T-cell (primary cell): Measurements from ENCODE around the gene ATPAF2. TPM values are rescaled to one million over a fixed set of nuclear protein-coding genes. Genes with fewer than 3 reads are reported as not detected.

ENCODE experiments used
- ATAC-seq, 4 experiments: fragments of 200-7000 bp in 3 of 4; fragments of 150-1000 bp in 1 of 4; cut with Tn5 transposase; replicated peaks in 1 of 4; 1 replicate in 3 of 4; 2 replicates in 1 of 4; pipeline ENCODE4 v1.10.0; 2021; ENCODE audit warnings: moderate library complexity in 3 of 4, mild to moderate bottlenecking in 2 of 4, moderate number of reproducible peaks in 1 of 4
- CTCF ChIA-PET, 2 donors: fragments of 300-600 bp; sonication (Branson Sonifier 250); formaldehyde crosslinking; loops; one replicate each; lab custom pipeline; 2022; ENCODE audit warnings: antibody characterized with exemption in 2 of 2; lab: Charles Lee
- POLR2A ChIA-PET, 2 donors: fragments of 300-600 bp; sonication (Branson Sonifier 250); formaldehyde crosslinking; loops; one replicate each; lab custom pipeline; 2022; ENCODE audit warnings: antibody characterized with exemption in 2 of 2; lab: Charles Lee
- DNase-seq, 35 experiments: peaks; one replicate each; pipeline versions ENCODE4 v3.0.0 to v3.0.0-alpha.2; 2013 to 2023
- H3K27ac ChIP-seq: one replicate; pipeline ENCODE4 v1.5.1; 2013; ENCODE audit warnings: low read length
- H3K27me3 ChIP-seq, 2 experiments: replicated peaks in 1 of 2; 1 replicate in 1 of 2; 2 replicates in 1 of 2; pipeline versions ENCODE4 v1.6.1 to v1.7.0; 2013; ENCODE audit warnings: low read length in 1 of 2, mixed read lengths in 1 of 2; ENCODE audit not compliant: control insufficient read depth in 2 of 2, insufficient read depth in 2 of 2; ENCODE audit errors: extremely low read depth in 1 of 2
- H3K36me3 ChIP-seq, 2 donors: 1 replicate in 1 of 2; 2 replicates in 1 of 2; pipeline versions ENCODE4 v1.6.1 to v1.7.0; 2013; ENCODE audit warnings: low read length in 1 of 2; ENCODE audit not compliant: control insufficient read depth in 2 of 2, insufficient read depth in 1 of 2; ENCODE audit errors: extremely low read depth in 1 of 2
- H3K4me1 ChIP-seq, 2 experiments: 1 replicate in 1 of 2; 2 replicates in 1 of 2; pipeline versions ENCODE4 v1.6.1 to v1.7.0; 2013; ENCODE audit warnings: low read length in 2 of 2, mixed read lengths in 1 of 2; ENCODE audit not compliant: insufficient read depth in 2 of 2, control insufficient read depth in 1 of 2; ENCODE audit errors: extremely low read depth in 1 of 2
- H3K4me3 ChIP-seq, 2 donors: 1 replicate in 1 of 2; 2 replicates in 1 of 2; pipeline versions ENCODE4 v1.5.1 to v1.7.0; 2013; ENCODE audit warnings: mild to moderate bottlenecking in 2 of 2, low read length in 1 of 2, moderate library complexity in 1 of 2; ENCODE audit not compliant: control insufficient read depth in 1 of 2; ENCODE audit errors: extremely low read depth in 1 of 2
- H3K9me3 ChIP-seq: 2 replicates; pipeline ENCODE4 v1.7.0; 2013
- H3K27ac Mint-ChIP-seq, 2 donors: one replicate each; pipeline ENCODE4 v1.8.0; 2020 to 2021; ENCODE audit warnings: mild to moderate bottlenecking in 2 of 2, mixed read lengths in 2 of 2
- H3K27me3 Mint-ChIP-seq, 2 donors: one replicate each; pipeline ENCODE4 v1.8.0; 2021 to 2022; ENCODE audit warnings: mixed read lengths in 2 of 2
- H3K36me3 Mint-ChIP-seq: one replicate; pipeline ENCODE4 v1.8.0; 2021; ENCODE audit warnings: mixed read lengths
- H3K4me1 Mint-ChIP-seq, 3 donors: one replicate each; pipeline ENCODE4 v1.8.0; 2020 to 2022; ENCODE audit warnings: mixed read lengths in 3 of 3, mild to moderate bottlenecking in 1 of 3
- H3K4me3 Mint-ChIP-seq, 3 donors: one replicate each; pipeline ENCODE4 v1.8.0; 2020 to 2022; ENCODE audit warnings: mild to moderate bottlenecking in 3 of 3, mixed read lengths in 3 of 3, moderate library complexity in 3 of 3
- H3K9me3 Mint-ChIP-seq, 3 donors: one replicate each; pipeline ENCODE4 v1.8.0; 2020 to 2022; ENCODE audit warnings: mixed read lengths in 3 of 3
- WGBS: methylation state at CpG from one replicate; pipeline ENCODE4 v1.1.5; 2013; ENCODE audit warnings: missing lambda C conversion rate; ENCODE audit not compliant: insufficient coverage; 5-methylcytosine and 5-hydroxymethylcytosine counted together
- total RNA-seq, 35 experiments: library from RNA in 6 of 35; stranded (reverse) in 6 of 35; fragments of 120-200 nt in 1 of 35; gene quantifications; one replicate each; pipeline versions ENCODE4 v1.2.1 to v1.2.4 and lab custom pipeline; 2013 to 2026

Gene ATPAF2
- total RNA-seq, 5 donors from 2014 or later (not counting 1 experiment from before 2014, with no cell fraction given): 23.6 to 32.9 (median 27.7) TPM

- no peaks in the 10 kb centered on the region for H3K27me3 Mint-ChIP-seq
- H3K4me3 ChIP-seq: peak overlapping the region; percentile 67 to 91
- POLR2A ChIA-PET: interaction anchor here (0.6 kb wide), 2 partner anchors 66 to 86 kb away, joined by 3 to 10 read pairs; partner anchors contain the start of genes DRC3 (in 1 of the 2) and TOM1L2 (in 1 of the 2)
- no peaks in the 10 kb centered on the region for H3K36me3 Mint-ChIP-seq
- 0% methylated on average over 12 of the region's 13 CpGs for WGBS
- H3K9me3 Mint-ChIP-seq: no peaks in the 10 kb centered on the region
- peak overlapping the region; percentile 91 to 98 (median 92) for H3K4me3 Mint-ChIP-seq
- peaks cover 53 to 62% (median 61%) of the 10 kb centered on the region in 3 donors for H3K4me1 Mint-ChIP-seq
- peak overlapping the region; percentile 35 for H3K27ac ChIP-seq
- H3K27ac Mint-ChIP-seq: peak overlapping the region; percentile 85 to 95
- H3K27me3 ChIP-seq: no peaks in the 10 kb centered on the region
- no peak for ATAC-seq
- H3K9me3 ChIP-seq: no peaks in the 10 kb centered on the region
- no peaks in the 10 kb centered on the region for H3K36me3 ChIP-seq
- H3K4me1 ChIP-seq: peaks cover 13 to 40% of the 10 kb centered on the region in 2 experiments
- DNase-seq: peak in 2 of 35 experiments; percentile 17 to 43
- CTCF ChIA-PET: interaction anchor here in 1 of 2 donors (0.9 kb wide), 1 partner anchor 66 kb away, joined by 3 read pairs; the partner anchor contains the start of genes DRC3 and TOM1L2
Observed at GRCh38 chr17:18038149-18038850, 668 bp downstream of the ATPAF2 start.

- CTCF ChIA-PET: no interaction called here
- H3K4me1 Mint-ChIP-seq: peaks cover 50 to 62% (median 61%) of the 10 kb centered on the region in 3 donors
- H3K4me3 ChIP-seq: no peak overlapping the region
Observed at GRCh38 chr17:18037486-18037885, 1.5 kb downstream of the ATPAF2 start.

GRCh38 chr17:18035704-18036103 is 3.3 kb downstream of the ATPAF2 start:
- CTCF ChIA-PET: interaction anchor here (0.6 to 0.8 kb wide), 3 partner anchors 63 to 371 kb away, joined by 3 to 4 read pairs (median 3); partner anchors contain the start of genes DRC3 (in 1 of the 2) and TOM1L2 (in 1 of the 2)
- H3K27me3 ChIP-seq: no peaks in the 10 kb centered on the region
- H3K4me3 Mint-ChIP-seq: no peak overlapping the region
- POLR2A ChIA-PET: no interaction called here
- peak overlapping the region in 1 of 2 donors; percentile 39 for H3K27ac Mint-ChIP-seq
- DNase-seq (no peak), ATAC-seq (no peak)
- WGBS: 100% methylated on average over 2 of the region's 2 CpGs
- peaks cover 37 to 46% (median 43%) of the 10 kb centered on the region in 3 donors for H3K4me1 Mint-ChIP-seq
- no peaks in the 10 kb centered on the region for H3K36me3 ChIP-seq
- H3K9me3 ChIP-seq: no peaks in the 10 kb centered on the region
- H3K27ac ChIP-seq: no peak overlapping the region
- H3K4me3 ChIP-seq: no peak overlapping the region
- H3K36me3 Mint-ChIP-seq: no peaks in the 10 kb centered on the region
- H3K4me1 ChIP-seq: peaks cover 13 to 30% of the 10 kb centered on the region in 2 experiments
- no peaks in the 10 kb centered on the region for H3K9me3 Mint-ChIP-seq
- no peaks in the 10 kb centered on the region for H3K27me3 Mint-ChIP-seq

More at GRCh38 chr17:18037486-18037885, 1.5 kb downstream of the ATPAF2 start:
- no peaks in the 10 kb centered on the region for H3K9me3 ChIP-seq
- H3K36me3 ChIP-seq: no peaks in the 10 kb centered on the region
- no peaks in the 10 kb centered on the region for H3K27me3 ChIP-seq
- H3K27ac ChIP-seq: no peak overlapping the region
- DNase-seq: no peak
- H3K9me3 Mint-ChIP-seq: no peaks in the 10 kb centered on the region
- H3K27me3 Mint-ChIP-seq: no peaks in the 10 kb centered on the region
- no peak for ATAC-seq
- 18% methylated on average over 1 of the region's 6 CpGs for WGBS
- H3K4me3 Mint-ChIP-seq: peak overlapping the region; percentile 91 to 98 (median 92)
- H3K36me3 Mint-ChIP-seq: no peaks in the 10 kb centered on the region
- POLR2A ChIA-PET: no interaction called here
- H3K4me1 ChIP-seq: peaks cover 13 to 40% of the 10 kb centered on the region in 2 experiments
- no peak overlapping the region for H3K27ac Mint-ChIP-seq

- Mint-ChIP-seq H3K27ac (no peak overlapping the region), H3K9me3 (no peaks in the 10 kb centered on the region), H3K36me3 (no peaks in the 10 kb centered on the region), H3K4me3 (no peak overlapping the region), H3K4me1 (peaks cover 29 to 33% (median 30%) of the 10 kb centered on the region in 3 donors), H3K27me3 (no peaks in the 10 kb centered on the region)
- CTCF ChIA-PET: interaction anchor here (0.5 to 1.7 kb wide), 9 partner anchors 30 to 606 kb away, joined by 3 to 9 read pairs (median 5); partner anchors contain the start of genes DRC3 (in 1 of the 2) and TOM1L2 (in 1 of the 2)
- Histone ChIP-seq H3K9me3 (no peaks in the 10 kb centered on the region), H3K27ac (no peak overlapping the region), H3K4me3 (no peak overlapping the region), H3K36me3 (peaks cover 0 to 2% of the 10 kb centered on the region in 2 donors), H3K27me3 (no peaks in the 10 kb centered on the region), H3K4me1 (peaks cover 7 to 19% of the 10 kb centered on the region in 2 experiments)
- POLR2A ChIA-PET: interaction anchor here in 1 of 2 donors (0.6 kb wide), 1 partner anchor 308 kb away, joined by 5 read pairs; no protein-coding TSS in a partner anchor
- WGBS: 21% methylated on average over 5 of the region's 5 CpGs
- DNase-seq (peak in 32 of 35 experiments; percentile 14 to 85 (median 44)), ATAC-seq (peak; percentile 94 to 97 (median 96))
Observed at GRCh38 chr17:18033442-18034099, 5.4 kb downstream of the ATPAF2 start.

GRCh38 chr17:18031955-18032354 is 7.0 kb downstream of the ATPAF2 start:
- no peak overlapping the region for H3K27ac Mint-ChIP-seq
- ChIA-PET CTCF (interaction anchor here in 1 of 2 donors (1.1 kb wide), 1 partner anchor 349 kb away, joined by 3 read pairs; no protein-coding TSS in a partner anchor), POLR2A (no interaction called here)
- ATAC-seq (no peak), DNase-seq (no peak)
- H3K27ac ChIP-seq: no peak overlapping the region
- no peaks in the 10 kb centered on the region for H3K27me3 ChIP-seq
- H3K4me1 ChIP-seq: peaks cover 0 to 7% of the 10 kb centered on the region in 2 experiments
- no peaks in the 10 kb centered on the region for H3K9me3 Mint-ChIP-seq
- H3K36me3 ChIP-seq: peaks cover 2 to 11% of the 10 kb centered on the region in 2 donors
- H3K4me3 Mint-ChIP-seq: no peak overlapping the region
- H3K4me3 ChIP-seq: no peak overlapping the region
- WGBS: 76% methylated on average over 2 of the region's 2 CpGs
- peaks cover 14 to 17% (median 15%) of the 10 kb centered on the region in 3 donors for H3K4me1 Mint-ChIP-seq
- H3K9me3 ChIP-seq: no peaks in the 10 kb centered on the region
- no peaks in the 10 kb centered on the region for H3K27me3 Mint-ChIP-seq
- H3K36me3 Mint-ChIP-seq: peaks cover 5% of the 10 kb centered on the region
